ENCODE measurements around the gene SELENOP. TPM values are rescaled to one million over a fixed set of nuclear protein-coding genes. Genes with fewer than 3 reads are reported as not detected.

The SELENOP gene
- total and polyA plus RNA-seq, 2 of the 8 experiments (the other 6 are each of a cell fraction or from before 2014, with no cell fraction given), result 5.5 to 19.4 TPM

- Histone ChIP-seq H4K20me1 (replicated peaks in 1 of 2; ENCODE audit: control insufficient read depth in 1 of 2, insufficient read depth in 2 of 2, low read length in 2 of 2) (no peaks in the 10 kb centered on the region), H3K9ac (replicated peaks in 1 of 4; ENCODE audit: extremely low read depth in 1 of 4, low read depth in 3 of 4, low read length in 3 of 4) (no peak overlapping the region; a peak in 2 of 7 replicates), H4K91ac (replicated peaks; ENCODE audit: insufficient read length, low read length) (no peak overlapping the region), H2BK20ac (ENCODE audit: low read length) (no peak overlapping the region), H2BK12ac (ENCODE audit: low read depth, low read length) (no peak overlapping the region), H3K9me3 (ENCODE audit: insufficient read depth in 2 of 2, low read depth in 1 of 2, low read length in 1 of 2) (peaks cover 0 to 7% of the 10 kb centered on the region in 2 experiments; a peak in 1 of 4 replicates), H3K27ac (ENCODE audit: low read depth, low read length) (no peak overlapping the region), H2AFZ (ENCODE audit: low read length) (no peak overlapping the region), H3K79me2 (ENCODE audit: control insufficient read depth in 1 of 2, insufficient read depth in 2 of 2, low read length in 2 of 2) (no peaks in the 10 kb centered on the region), H3K18ac (ENCODE audit: extremely low read depth, low read length) (no peak overlapping the region), H3K4ac (replicated peaks; ENCODE audit: insufficient read length, low read depth, low read length) (no peak overlapping the region), H2BK15ac (ENCODE audit: low read length) (no peak overlapping the region), H3K79me1 (ENCODE audit: low read depth, low read length) (no peaks in the 10 kb centered on the region), H3K4me3 (ENCODE audit: extremely low read depth in 1 of 4, insufficient read depth in 2 of 4, low read depth in 3 of 4, low read length in 4 of 4) (no peak overlapping the region), H3K23ac (ENCODE audit: insufficient read length) (no peak overlapping the region), H3K14ac (ENCODE audit: insufficient read length) (no peak overlapping the region), H3K4me2 (ENCODE audit: insufficient read depth in 1 of 2, low read depth in 2 of 2, low read length in 2 of 2) (no peak overlapping the region), H3K56ac (replicated peaks; ENCODE audit: insufficient read length, low read depth, low read length) (no peak overlapping the region), H4K8ac (ENCODE audit: extremely low read depth, insufficient read depth, low read length) (no peak overlapping the region), H2AK5ac (ENCODE audit: low read depth, low read length) (no peak overlapping the region), H4K5ac (ENCODE audit: insufficient read length, low read depth, low read length) (no peak overlapping the region), H3K4me1 (replicated peaks in 1 of 4; ENCODE audit: control insufficient read depth in 3 of 4, insufficient read depth in 4 of 4, low read length in 3 of 4) (no peaks in the 10 kb centered on the region), H2BK120ac (replicated peaks; ENCODE audit: low read depth, low read length) (no peak overlapping the region), H3K23me2 (ENCODE audit: low read depth, low read length) (no peaks in the 10 kb centered on the region), H3K36me3 (ENCODE audit: control insufficient read depth in 2 of 4, insufficient read depth in 4 of 4, low read length in 3 of 4) (no peaks in the 10 kb centered on the region), H3K27me3 (replicated peaks in 1 of 4; ENCODE audit: control insufficient read depth in 3 of 4, extremely low read depth in 1 of 4, insufficient read depth in 3 of 4, low read length in 3 of 4) (no peaks in the 10 kb centered on the region), H2BK5ac (ENCODE audit: low read depth, low read length) (no peak overlapping the region)
- POLR2A ChIA-PET (ENCODE audit: partially characterized antibody), result no interaction called here
- no peak for DNase-seq (ENCODE audit: low read depth in 1 of 2, low spot score in 2 of 2)
- CTCF ChIA-PET (ENCODE audit: partially characterized antibody), result interaction anchor here (0.7 kb wide), 1 partner anchor 58 kb away, joined by 3 read pairs; no protein-coding TSS in a partner anchor
- no peak for FAIRE-seq
- WGBS, 2 experiments (ENCODE audit: extremely low coverage in 1 of 2, insufficient coverage in 1 of 2, insufficient read length in 1 of 2, insufficient replicate concordance in 2 of 2, low coverage in 1 of 2, low lambda C conversion rate in 2 of 2, missing lambda C conversion rate in 1 of 2), result 92% methylated on average over 5 of the region's 5 CpGs; no CpG with 5 or more reads in 1 of the 2 experiments
- no peak for TF ChIP-seq CTCF (IDR thresholded peaks at IDR 0.05; ENCODE audit: control extremely low read depth in 1 of 3, insufficient read depth in 1 of 3, low read depth in 1 of 3, low read length in 3 of 3)
- TF ChIP-seq BRCA1 (IDR thresholded peaks at IDR 0.05; ENCODE audit: low read depth, low read length), result no peak
- TF ChIP-seq SP4 (IDR thresholded peaks at IDR 0.05; ENCODE audit: low read length), result no peak
These were observed 20.4 kb upstream of the SELENOP start for GRCh38 chr5:42832060-42832459.
